Neuronal stem cell (in vitro differentiated cells): Measurements from ENCODE around the gene SARDH.

ENCODE experiments used
- DNase-seq: peaks from one replicate; pipeline ENCODE4 v3.0.0-alpha.2; 2013; ENCODE audit warnings: low spot score
- H2AFZ ChIP-seq: one replicate; pipeline ENCODE4 v1.6.1; 2013; ENCODE audit warnings: mild to moderate bottlenecking, low read length, inconsistent platforms
- H2AK5ac ChIP-seq: 2 replicates; pipeline ENCODE4 v1.6.1; 2013; ENCODE audit warnings: low read depth, mild to moderate bottlenecking, inconsistent platforms, low read length, moderate library complexity, mixed read lengths
- H2BK120ac ChIP-seq: 2 replicates; pipeline ENCODE4 v1.6.1; 2013; ENCODE audit warnings: low read depth, mild to moderate bottlenecking, inconsistent platforms, low read length, moderate library complexity, mixed read lengths
- H2BK12ac ChIP-seq: one replicate; pipeline ENCODE4 v1.6.1; 2013; ENCODE audit warnings: low read length, inconsistent platforms
- H2BK15ac ChIP-seq: 2 replicates; pipeline ENCODE4 v1.6.1; 2013; ENCODE audit warnings: mild to moderate bottlenecking, low read length, inconsistent platforms, mixed read lengths
- H2BK5ac ChIP-seq: one replicate; pipeline ENCODE4 v1.6.1; 2013; ENCODE audit warnings: inconsistent platforms, mild to moderate bottlenecking, low read length, moderate library complexity
- H3K14ac ChIP-seq: one replicate; pipeline ENCODE4 v1.6.1; 2013; ENCODE audit warnings: low read length, inconsistent platforms
- H3K18ac ChIP-seq: 2 replicates; pipeline ENCODE4 v1.6.1; 2013; ENCODE audit warnings: low read length, inconsistent platforms
- H3K23ac ChIP-seq: 2 replicates; pipeline ENCODE4 v1.6.1; 2013; ENCODE audit warnings: low read depth, mild to moderate bottlenecking, mixed read lengths, low read length, inconsistent platforms; ENCODE audit not compliant: poor library complexity
- H3K27ac ChIP-seq: replicated peaks from 3 replicates; pipeline ENCODE4 v1.5.1; 2013; ENCODE audit warnings: low read length, inconsistent platforms
- H3K27me3 ChIP-seq, 3 experiments: 2 replicates each; pipeline ENCODE4 v1.6.1; 2013; ENCODE audit warnings: low read length in 3 of 3, mild to moderate bottlenecking in 2 of 3, inconsistent platforms in 1 of 3, low read depth in 1 of 3, mixed read lengths in 1 of 3, moderate library complexity in 1 of 3; ENCODE audit not compliant: control insufficient read depth in 3 of 3, insufficient read depth in 3 of 3
- H3K36me3 ChIP-seq, 2 donors: replicated peaks in 1 of 2; 2 replicates each; pipeline ENCODE4 v1.6.1; 2013; ENCODE audit warnings: low read length in 2 of 2; ENCODE audit not compliant: control insufficient read depth in 2 of 2, insufficient read depth in 2 of 2
- H3K4ac ChIP-seq: 2 replicates; pipeline ENCODE4 v1.6.1; 2013; ENCODE audit warnings: inconsistent platforms, mild to moderate bottlenecking, low read length, moderate library complexity
- H3K4me1 ChIP-seq, 2 donors: 1 replicate in 1 of 2; 2 replicates in 1 of 2; pipeline ENCODE4 v1.6.1; 2013; ENCODE audit warnings: low read length in 2 of 2, low read depth in 1 of 2; ENCODE audit not compliant: control insufficient read depth in 2 of 2, insufficient read depth in 1 of 2
- H3K4me2 ChIP-seq: one replicate; pipeline ENCODE4 v1.6.1; 2013; ENCODE audit warnings: mild to moderate bottlenecking, low read length, inconsistent platforms; ENCODE audit not compliant: insufficient read depth, poor library complexity, severe bottlenecking
- H3K4me3 ChIP-seq, 2 donors: 2 replicates each; pipeline ENCODE4 v1.5.1; 2013; ENCODE audit warnings: low read length in 2 of 2, mild to moderate bottlenecking in 2 of 2, inconsistent platforms in 1 of 2, moderate library complexity in 1 of 2
- H3K79me1 ChIP-seq: one replicate; pipeline ENCODE4 v1.6.1; 2013; ENCODE audit warnings: low read depth, mild to moderate bottlenecking, inconsistent platforms, low read length, moderate library complexity
- H3K9ac ChIP-seq: one replicate; pipeline ENCODE4 v1.6.1; 2013; ENCODE audit warnings: mild to moderate bottlenecking, low read depth, low read length, inconsistent platforms; ENCODE audit not compliant: poor library complexity
- H3K9me3 ChIP-seq, 2 donors: replicated peaks in 1 of 2; 2 replicates each; pipeline versions ENCODE3 to v1.6.1; 2013; ENCODE audit warnings: low read length in 2 of 2, mild to moderate bottlenecking in 2 of 2, inconsistent platforms in 1 of 2, low read depth in 1 of 2, mixed read lengths in 1 of 2, moderate library complexity in 1 of 2; ENCODE audit not compliant: control insufficient read depth in 2 of 2, insufficient read depth in 1 of 2
- H4K8ac ChIP-seq: one replicate; pipeline ENCODE4 v1.6.1; 2013; ENCODE audit warnings: low read depth, mild to moderate bottlenecking, inconsistent platforms, low read length, moderate library complexity
- H4K91ac ChIP-seq: one replicate; pipeline ENCODE4 v1.6.1; 2013; ENCODE audit warnings: low read length, low read depth, mild to moderate bottlenecking, inconsistent platforms; ENCODE audit not compliant: poor library complexity
- WGBS, 2 donors: extraction: QIAGEN DNeasy Blood & Tissue Kit; methylation state at CpG; one replicate each; pipeline ENCODE4 v1.1.7; 2013; ENCODE audit warnings: missing lambda C conversion rate in 2 of 2, mixed read lengths in 1 of 2; ENCODE audit not compliant: insufficient read length in 2 of 2, insufficient replicate concordance in 1 of 2; ENCODE audit errors: extremely low coverage in 2 of 2; 5-methylcytosine and 5-hydroxymethylcytosine counted together

Gene SARDH

DNA sequence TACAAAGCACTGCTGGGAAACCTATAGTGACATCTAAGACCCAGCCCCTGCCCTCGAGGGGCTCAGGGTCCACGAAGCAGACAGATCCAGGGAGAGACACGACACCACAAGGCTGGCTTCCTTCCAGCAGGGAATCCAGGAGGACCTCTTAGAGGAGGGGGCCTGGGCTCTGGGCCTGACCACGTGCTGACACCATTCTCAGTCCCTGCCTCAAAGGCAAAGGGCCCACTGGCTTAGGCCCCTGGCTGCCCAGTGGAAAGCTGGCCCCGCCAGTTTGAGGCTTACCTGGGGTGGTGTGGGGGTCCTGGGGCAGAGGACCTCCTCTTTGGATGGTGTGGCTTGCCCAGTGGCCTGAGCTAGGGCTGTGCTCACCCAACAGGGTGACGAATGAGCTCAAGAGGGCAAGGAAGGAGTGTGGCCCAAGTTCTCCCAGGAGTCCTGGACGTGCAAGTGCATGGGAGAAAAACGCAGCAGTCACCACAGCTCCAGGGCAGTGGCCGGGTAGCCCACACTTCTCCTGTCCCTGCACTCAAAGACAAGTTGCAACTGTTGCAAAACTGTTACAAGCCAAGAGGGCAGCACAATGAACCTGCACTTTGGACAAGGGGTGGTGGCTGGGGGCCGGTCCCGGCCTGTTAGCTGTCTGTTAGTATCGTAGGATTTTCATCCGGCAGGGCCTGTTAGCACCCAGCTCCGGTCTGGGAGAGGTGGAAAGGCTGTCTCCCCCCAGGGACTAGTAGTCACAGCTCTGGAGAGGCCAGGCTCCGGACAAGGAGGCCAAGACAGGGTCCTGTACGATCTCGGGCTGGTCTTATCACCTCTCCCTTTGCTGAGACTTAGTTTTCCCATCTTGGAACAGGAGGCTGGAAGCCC is 1.5 kb upstream of the SARDH start:
- no peak overlapping the region for H2AFZ ChIP-seq
- H3K18ac ChIP-seq: peak overlapping the region; percentile 80
- H3K9me3 ChIP-seq: no peaks in the 10 kb centered on the region
- no peaks in the 10 kb centered on the region for H3K79me1 ChIP-seq
- no peak overlapping the region for H2BK12ac ChIP-seq
- H4K91ac ChIP-seq: peak overlapping the region; percentile 68
- H2BK15ac ChIP-seq: peak overlapping the region; percentile 38
- no peak overlapping the region for H3K4me2 ChIP-seq
- no peak overlapping the region for H3K9ac ChIP-seq
- H3K4me1 ChIP-seq: peaks cover 8 to 16% of the 10 kb centered on the region in 2 donors
- no CpG with 5 or more reads among the region's 17 CpGs for WGBS, 2 donors
- H4K8ac ChIP-seq: no peak overlapping the region
- no peaks in the 10 kb centered on the region for H3K36me3 ChIP-seq
- H2BK5ac ChIP-seq: no peak overlapping the region
- no peak overlapping the region for H3K4me3 ChIP-seq
- H3K14ac ChIP-seq: no peak overlapping the region
- no peak overlapping the region for H2BK120ac ChIP-seq
- H3K27ac ChIP-seq: no peak overlapping the region
- no peak overlapping the region for H3K23ac ChIP-seq
- H2AK5ac ChIP-seq: peak overlapping the region; percentile 11
- no peak overlapping the region for H3K4ac ChIP-seq
- H3K27me3 ChIP-seq: peaks cover 0 to 8% (median 0%) of the 10 kb centered on the region in 3 experiments
- DNase-seq: no peak

DNA sequence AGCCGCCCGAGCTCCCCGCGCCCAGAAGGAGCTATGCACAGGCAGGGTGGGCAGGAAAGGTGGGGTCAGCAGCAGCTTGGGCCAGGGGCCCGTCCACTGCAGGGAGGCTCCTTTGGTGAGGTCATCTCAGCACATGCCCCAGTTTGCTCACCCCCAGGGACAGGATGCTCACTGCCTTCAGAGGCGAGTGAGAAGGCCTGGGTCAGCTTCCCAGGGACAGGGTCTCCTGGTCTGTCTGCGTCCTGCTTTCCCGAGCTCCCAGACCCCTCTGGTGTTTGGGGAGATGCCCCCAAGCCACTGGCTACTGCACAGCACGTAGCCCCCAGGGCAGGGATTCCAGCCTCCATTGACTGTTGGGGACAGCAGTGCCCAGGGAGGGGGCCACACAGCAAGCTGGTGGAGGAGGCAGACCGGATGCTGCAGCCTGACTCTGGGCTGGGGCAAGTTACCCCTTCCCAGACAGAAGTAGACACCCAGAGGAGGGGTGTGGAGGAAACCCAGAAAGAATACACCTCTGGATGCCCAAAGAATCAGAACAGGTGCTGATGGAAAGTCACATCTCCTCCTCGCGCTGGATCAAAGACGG is 581 bp upstream of the SARDH start:
- Histone ChIP-seq H3K4me3 (peak overlapping the region in 1 of 2 donors; percentile 62), H3K36me3 (no peaks in the 10 kb centered on the region), H3K27me3 (peaks cover 0 to 8% (median 0%) of the 10 kb centered on the region in 3 experiments), H2AK5ac (peak overlapping the region; percentile 59), H4K91ac (no peak overlapping the region), H2BK15ac (peak overlapping the region; percentile 90), H3K4me2 (peak overlapping the region; percentile 71), H3K4ac (peak overlapping the region; percentile 77), H3K79me1 (no peaks in the 10 kb centered on the region), H4K8ac (no peak overlapping the region), H2BK12ac (peak overlapping the region; percentile 96), H3K14ac (no peak overlapping the region), H3K9ac (peak overlapping the region; percentile 66), H2AFZ (peak overlapping the region; percentile 99), H2BK120ac (peak overlapping the region; percentile 96), H3K4me1 (peaks cover 8 to 16% of the 10 kb centered on the region in 2 donors), H3K18ac (peak overlapping the region; percentile 73), H2BK5ac (peak overlapping the region; percentile 89), H3K27ac (no peak overlapping the region), H3K9me3 (no peaks in the 10 kb centered on the region), H3K23ac (no peak overlapping the region)
- DNase-seq: no peak
- no CpG with 5 or more reads among the region's 13 CpGs for WGBS, 2 donors

DNA sequence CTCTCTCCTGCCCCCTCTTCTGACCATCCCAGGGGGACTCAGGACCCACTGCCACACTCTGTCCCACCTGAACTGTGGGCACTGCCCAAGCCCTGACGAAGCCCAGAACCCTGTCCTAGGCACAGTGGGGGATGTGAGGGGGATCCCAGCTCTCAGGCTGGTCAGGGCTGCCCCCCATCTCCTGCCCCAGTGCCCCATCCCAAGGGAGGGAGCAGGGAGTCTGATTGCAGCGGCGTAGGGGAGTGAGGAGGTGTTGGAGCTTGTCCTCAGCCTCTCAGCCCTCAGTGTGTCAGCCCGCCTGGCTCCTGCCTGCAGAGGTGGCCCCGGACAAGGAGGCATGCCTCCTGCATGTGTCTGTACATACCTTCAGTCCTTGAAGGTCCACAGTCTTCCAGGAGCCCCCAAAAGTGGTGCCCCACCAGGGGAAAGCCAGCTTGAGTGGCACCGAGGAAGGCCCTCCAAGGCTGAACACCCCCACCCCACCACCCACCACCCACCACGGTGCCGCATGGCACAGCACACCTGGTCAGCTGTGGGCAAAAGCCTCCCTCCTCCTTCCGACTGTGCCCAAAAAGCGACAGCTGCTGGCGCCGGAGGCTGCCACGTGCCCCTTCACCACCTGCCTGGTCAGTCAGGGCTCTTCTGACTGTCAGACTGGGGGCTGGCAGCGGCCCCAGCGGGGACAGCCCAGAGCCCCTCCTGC is 930 bp downstream of the SARDH start:
- Histone ChIP-seq H4K91ac (no peak overlapping the region), H3K4me2 (peak overlapping the region; percentile 39), H3K18ac (peak overlapping the region; percentile 96), H3K36me3 (no peaks in the 10 kb centered on the region), H2AFZ (peak overlapping the region; percentile 99), H3K14ac (no peak overlapping the region), H3K27me3 (peaks cover 0 to 8% (median 0%) of the 10 kb centered on the region in 3 experiments), H2BK5ac (peak overlapping the region; percentile 85), H3K23ac (peak overlapping the region; percentile 61), H3K4me3 (peak overlapping the region; percentile 5 to 62), H4K8ac (peak overlapping the region; percentile 75), H3K27ac (no peak overlapping the region), H2BK12ac (peak overlapping the region; percentile 86), H3K9ac (peak overlapping the region; percentile 93), H2BK120ac (peak overlapping the region; percentile 61), H3K9me3 (no peaks in the 10 kb centered on the region), H3K4me1 (peaks cover 8 to 16% of the 10 kb centered on the region in 2 donors), H3K4ac (peak overlapping the region; percentile 72), H2BK15ac (peak overlapping the region; percentile 96), H2AK5ac (peak overlapping the region; percentile 33), H3K79me1 (no peaks in the 10 kb centered on the region)
- no peak for DNase-seq
- no CpG with 5 or more reads among the region's 15 CpGs for WGBS, 2 donors
